Measurements from ENCODE around the gene ZNF587B. TPM values are rescaled to one million over a fixed set of nuclear protein-coding genes. Genes with fewer than 3 reads are reported as not detected.

Gene ZNF587B
- polyA plus RNA-seq, 3 donors: 0.18 to 6.6 (median 0.56) TPM

DNA sequence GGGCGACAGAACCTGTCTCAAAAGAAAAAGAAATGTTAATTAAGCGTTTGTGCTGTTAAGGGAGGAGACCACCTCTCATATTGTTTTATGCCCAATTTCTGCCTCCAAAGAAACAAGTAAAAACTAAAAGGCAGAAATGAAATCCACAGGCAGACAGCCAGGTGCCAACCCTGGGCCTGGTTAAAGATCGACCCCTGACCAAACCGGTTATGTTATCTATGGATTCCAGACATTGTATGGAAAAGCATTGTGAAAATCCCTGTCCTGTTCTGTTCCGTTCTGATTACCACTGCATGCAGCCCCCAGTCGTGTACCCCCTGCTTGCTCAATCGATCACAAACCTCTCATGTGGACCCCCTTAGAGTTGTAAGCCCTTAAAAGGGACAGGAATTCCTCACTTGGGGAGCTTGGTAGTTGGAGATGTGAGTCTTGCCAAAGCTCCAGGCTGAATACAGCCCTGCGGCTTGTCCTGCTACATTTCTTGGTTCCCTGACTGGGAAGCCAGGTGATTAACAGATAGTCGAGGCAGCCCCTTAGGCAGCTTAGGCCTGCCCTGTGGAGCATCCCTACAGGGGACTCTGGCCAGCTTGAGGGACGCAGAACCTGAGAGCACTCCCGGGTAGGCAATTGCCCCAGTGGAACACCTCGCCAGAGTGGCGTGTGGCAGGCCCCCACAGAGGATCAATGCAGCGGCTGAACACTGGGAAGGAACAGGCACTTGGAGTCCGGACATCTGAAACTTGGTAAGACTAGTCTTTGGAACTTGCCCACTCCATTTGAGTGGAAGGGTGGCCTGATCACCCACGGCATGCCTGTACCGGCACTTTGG is 14.6 kb upstream of the ZNF587B start:
- WGBS (ENCODE audit: insufficient coverage): 94% methylated on average over 14 of the region's 17 CpGs
- no peak for DNase-seq
- Histone ChIP-seq H3K27ac (ENCODE audit: low read depth in 1 of 2, low read length in 2 of 2) (peak overlapping the region in 1 of 2 donors; percentile 91), H3K79me2 (ENCODE audit: insufficient read depth, low read length) (peaks cover 21% of the 10 kb centered on the region), H3K36me3 (replicated peaks in 1 of 2; ENCODE audit: control insufficient read depth in 1 of 2, insufficient read depth in 2 of 2, low read length in 2 of 2) (peaks cover 0 to 14% of the 10 kb centered on the region in 2 donors), H3K4me2 (replicated peaks; ENCODE audit: extremely low read depth, low read length, poor library complexity, severe bottlenecking) (peak overlapping the region; percentile 99), H3K9me3 (replicated peaks in 1 of 2; ENCODE audit: control insufficient read depth in 1 of 2, insufficient read depth in 1 of 2, low read length in 2 of 2) (no peaks in the 10 kb centered on the region), H3K4me3 (replicated peaks in 1 of 3; ENCODE audit: low read depth in 2 of 3, low read length in 3 of 3) (peak overlapping the region; percentile 81 to 99 (median 99)), H4K20me1 (ENCODE audit: insufficient read depth, low read length) (no peaks in the 10 kb centered on the region), H3K9ac (ENCODE audit: insufficient read depth, low read length, poor library complexity, severe bottlenecking) (peak overlapping the region; percentile 89), H3K27me3 (ENCODE audit: control insufficient read depth in 2 of 2, insufficient read depth in 2 of 2, low read length in 2 of 2) (no peaks in the 10 kb centered on the region), H3K4me1 (ENCODE audit: control insufficient read depth in 1 of 2, insufficient read depth in 2 of 2, low read length in 2 of 2) (peaks cover 39 to 50% of the 10 kb centered on the region in 2 donors), H2AFZ (ENCODE audit: insufficient read depth, low read depth, low read length, poor library complexity, severe bottlenecking) (peak overlapping the region; percentile 100)
- intact Hi-C loops (cut with micrococcal nuclease): loop anchor here in 1 of 2 donors (2.0 to 5.0 kb wide), 3 partner anchors 33 to 68 kb away; partner anchors contain the start of genes ZNF586, ZNF587 and ZNF776
- TF ChIP-seq, protein P1, sequence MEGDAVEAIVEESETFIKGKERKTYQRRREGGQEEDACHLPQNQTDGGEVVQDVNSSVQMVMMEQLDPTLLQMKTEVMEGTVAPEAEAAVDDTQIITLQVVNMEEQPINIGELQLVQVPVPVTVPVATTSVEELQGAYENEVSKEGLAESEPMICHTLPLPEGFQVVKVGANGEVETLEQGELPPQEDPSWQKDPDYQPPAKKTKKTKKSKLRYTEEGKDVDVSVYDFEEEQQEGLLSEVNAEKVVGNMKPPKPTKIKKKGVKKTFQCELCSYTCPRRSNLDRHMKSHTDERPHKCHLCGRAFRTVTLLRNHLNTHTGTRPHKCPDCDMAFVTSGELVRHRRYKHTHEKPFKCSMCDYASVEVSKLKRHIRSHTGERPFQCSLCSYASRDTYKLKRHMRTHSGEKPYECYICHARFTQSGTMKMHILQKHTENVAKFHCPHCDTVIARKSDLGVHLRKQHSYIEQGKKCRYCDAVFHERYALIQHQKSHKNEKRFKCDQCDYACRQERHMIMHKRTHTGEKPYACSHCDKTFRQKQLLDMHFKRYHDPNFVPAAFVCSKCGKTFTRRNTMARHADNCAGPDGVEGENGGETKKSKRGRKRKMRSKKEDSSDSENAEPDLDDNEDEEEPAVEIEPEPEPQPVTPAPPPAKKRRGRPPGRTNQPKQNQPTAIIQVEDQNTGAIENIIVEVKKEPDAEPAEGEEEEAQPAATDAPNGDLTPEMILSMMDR (IDR thresholded peaks at IDR 0.05): no peak
- H3K36me3 Mint-ChIP-seq: peaks cover 6 to 20% of the 10 kb centered on the region in 2 donors
- H3K27me3 Mint-ChIP-seq (ENCODE audit: low read depth in 3 of 3): peaks cover 0 to 4% (median 0%) of the 10 kb centered on the region in 3 donors
- peak overlapping the region; percentile 93 to 96 for H3K4me3 Mint-ChIP-seq
- peaks cover 42% of the 10 kb centered on the region for H3K4me1 Mint-ChIP-seq
- peak overlapping the region; percentile 36 to 93 (median 89) for H3K27ac Mint-ChIP-seq
- H3K9me3 Mint-ChIP-seq: no peaks in the 10 kb centered on the region

DNA sequence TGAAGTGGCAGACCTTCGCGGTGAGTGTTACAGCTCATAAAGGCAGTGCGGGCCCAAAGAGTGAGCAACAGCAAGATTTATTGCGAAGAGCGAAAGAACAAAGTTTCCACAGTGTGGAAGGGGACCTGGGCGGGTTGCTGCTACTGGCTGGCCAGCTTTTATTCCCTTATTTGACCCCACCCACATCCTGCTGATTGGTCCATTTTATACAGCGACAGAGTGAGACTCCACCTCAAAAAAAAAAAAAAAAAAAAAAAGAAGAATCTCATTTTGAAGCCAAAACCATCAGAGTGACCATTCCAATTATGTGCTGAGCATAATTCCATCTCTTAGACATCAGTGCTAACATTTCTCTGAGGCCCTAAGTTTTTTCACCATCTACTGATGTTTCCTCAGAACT is 13.4 kb upstream of the ZNF587B start:
- peaks cover 0 to 16% of the 10 kb centered on the region in 2 donors for H3K36me3 Mint-ChIP-seq
- Histone ChIP-seq H3K4me3 (replicated peaks in 1 of 3; ENCODE audit: low read depth in 2 of 3, low read length in 3 of 3) (no peak overlapping the region), H4K20me1 (ENCODE audit: insufficient read depth, low read length) (no peaks in the 10 kb centered on the region), H3K79me2 (ENCODE audit: insufficient read depth, low read length) (peaks cover 32% of the 10 kb centered on the region), H3K9me3 (replicated peaks in 1 of 2; ENCODE audit: control insufficient read depth in 1 of 2, insufficient read depth in 1 of 2, low read length in 2 of 2) (no peaks in the 10 kb centered on the region), H3K36me3 (replicated peaks in 1 of 2; ENCODE audit: control insufficient read depth in 1 of 2, insufficient read depth in 2 of 2, low read length in 2 of 2) (peaks cover 0 to 11% of the 10 kb centered on the region in 2 donors), H3K4me1 (ENCODE audit: control insufficient read depth in 1 of 2, insufficient read depth in 2 of 2, low read length in 2 of 2) (peaks cover 40 to 56% of the 10 kb centered on the region in 2 donors), H3K4me2 (replicated peaks; ENCODE audit: extremely low read depth, low read length, poor library complexity, severe bottlenecking) (no peak overlapping the region), H3K9ac (ENCODE audit: insufficient read depth, low read length, poor library complexity, severe bottlenecking) (no peak overlapping the region), H3K27ac (ENCODE audit: low read depth in 1 of 2, low read length in 2 of 2) (no peak overlapping the region), H2AFZ (ENCODE audit: insufficient read depth, low read depth, low read length, poor library complexity, severe bottlenecking) (no peak overlapping the region), H3K27me3 (ENCODE audit: control insufficient read depth in 2 of 2, insufficient read depth in 2 of 2, low read length in 2 of 2) (no peaks in the 10 kb centered on the region)
- 95% methylated on average over 7 of the region's 7 CpGs for WGBS (ENCODE audit: insufficient coverage)
- no peak overlapping the region for H3K4me3 Mint-ChIP-seq
- no peaks in the 10 kb centered on the region for H3K9me3 Mint-ChIP-seq
- H3K4me1 Mint-ChIP-seq: peaks cover 50% of the 10 kb centered on the region
- peak in 1 of 3 donors; percentile 16 for DNase-seq
- intact Hi-C loops (cut with micrococcal nuclease): loop anchor here in 1 of 2 donors (5.0 kb wide), 1 partner anchor 69 kb away; the partner anchor contains the start of gene ZNF776
- peaks cover 0 to 4% (median 0%) of the 10 kb centered on the region in 3 donors for H3K27me3 Mint-ChIP-seq (ENCODE audit: low read depth in 3 of 3)
- H3K27ac Mint-ChIP-seq: no peak overlapping the region
- TF ChIP-seq, protein P1 (IDR thresholded peaks at IDR 0.05): no peak

Data from CD14-positive monocyte (primary cell).